ENCODE results near the gene LOXHD1. TPM values are rescaled to one million over a fixed set of nuclear protein-coding genes. Genes with fewer than 3 reads are reported as not detected.

Gene LOXHD1
- total and polyA plus RNA-seq, 2 experiments from 2014 or later: 0.21 TPM; not detected in 1

DNA sequence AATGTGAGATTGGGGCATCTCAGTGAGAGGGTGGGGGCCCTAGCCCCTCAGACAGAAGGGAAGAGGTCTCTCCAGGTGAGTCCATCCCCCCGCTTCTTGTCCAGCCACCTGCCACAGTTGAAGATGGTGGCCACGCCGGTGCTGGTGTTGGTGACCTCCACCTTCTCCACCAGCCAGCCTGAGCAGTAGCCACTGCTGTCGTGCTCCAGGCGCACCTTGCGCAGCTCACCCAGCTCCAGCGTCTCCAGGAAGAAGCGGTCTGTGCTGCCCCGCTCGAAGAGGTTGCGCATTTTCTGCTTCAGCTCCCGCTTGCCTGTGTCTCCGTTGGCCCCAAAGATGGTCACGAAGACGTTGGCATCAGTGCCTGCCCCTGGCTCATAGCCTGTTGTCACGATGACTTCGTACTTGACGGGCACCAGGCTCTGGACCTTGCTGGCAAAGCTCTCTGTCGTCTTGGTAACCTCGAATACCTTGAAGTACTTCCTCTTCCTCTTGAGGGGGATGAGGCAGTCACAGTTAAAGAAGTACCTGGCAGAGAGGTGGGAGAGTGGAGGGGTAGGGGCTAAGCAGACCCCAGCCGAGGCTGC lies 179.5 kb downstream of the LOXHD1 start:
- no peak for TF ChIP-seq CTCF (IDR thresholded peaks at IDR 0.05; ENCODE audit: low read depth, low read length)
- H3K4me1 ChIP-seq (ENCODE audit: low read depth): peaks cover 9% of the 10 kb centered on the region
- no peak for DNase-seq (ENCODE audit: low read depth in 1 of 2, low spot score in 1 of 2)
- no peak overlapping the region for H3K27ac ChIP-seq
- no peaks in the 10 kb centered on the region for H3K36me3 ChIP-seq
- H3K27me3 ChIP-seq: no peaks in the 10 kb centered on the region
- no peak overlapping the region for H3K4me3 ChIP-seq
- H3K9me3 ChIP-seq (ENCODE audit: low read depth): no peaks in the 10 kb centered on the region

DNA sequence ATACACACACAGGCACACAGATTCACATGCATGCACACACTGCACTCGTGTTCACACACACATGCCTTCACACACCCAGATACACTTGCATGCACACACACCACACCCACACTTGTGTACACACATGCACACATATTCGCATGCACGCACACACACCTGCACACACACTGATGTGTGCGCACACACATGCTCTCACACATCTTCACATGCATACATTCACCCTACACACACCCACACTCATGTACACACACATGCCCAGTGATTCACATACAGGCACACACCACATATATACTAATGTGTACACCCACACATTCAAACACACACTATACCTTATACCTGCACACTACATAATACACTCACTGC lies 181.6 kb downstream of the LOXHD1 start:
- DNase-seq (ENCODE audit: low read depth in 1 of 2, low spot score in 1 of 2): no peak
- TF ChIP-seq CTCF (IDR thresholded peaks at IDR 0.05; ENCODE audit: low read depth, low read length): no peak
- Histone ChIP-seq H3K4me3 (no peak overlapping the region), H3K9me3 (ENCODE audit: low read depth) (no peaks in the 10 kb centered on the region), H3K36me3 (no peaks in the 10 kb centered on the region), H3K4me1 (ENCODE audit: low read depth) (peaks cover 9% of the 10 kb centered on the region), H3K27ac (peak overlapping the region; percentile 8), H3K27me3 (no peaks in the 10 kb centered on the region)

- H3K4me1 ChIP-seq (ENCODE audit: low read depth): peaks cover 10% of the 10 kb centered on the region
- H3K36me3 ChIP-seq: no peaks in the 10 kb centered on the region
- H3K9me3 ChIP-seq (ENCODE audit: low read depth): no peaks in the 10 kb centered on the region
- H3K27me3 ChIP-seq: no peaks in the 10 kb centered on the region
- peak in 1 of 2 donors; percentile 23 for DNase-seq (ENCODE audit: low read depth in 1 of 2, low spot score in 1 of 2)
- peak overlapping the region; percentile 8 for H3K27ac ChIP-seq
- H3K4me3 ChIP-seq: no peak overlapping the region
- no peak for TF ChIP-seq CTCF (IDR thresholded peaks at IDR 0.05; ENCODE audit: low read depth, low read length)
Measured at GRCh38 chr18:46474487-46475389, 182.3 kb downstream of the LOXHD1 start.

DNA sequence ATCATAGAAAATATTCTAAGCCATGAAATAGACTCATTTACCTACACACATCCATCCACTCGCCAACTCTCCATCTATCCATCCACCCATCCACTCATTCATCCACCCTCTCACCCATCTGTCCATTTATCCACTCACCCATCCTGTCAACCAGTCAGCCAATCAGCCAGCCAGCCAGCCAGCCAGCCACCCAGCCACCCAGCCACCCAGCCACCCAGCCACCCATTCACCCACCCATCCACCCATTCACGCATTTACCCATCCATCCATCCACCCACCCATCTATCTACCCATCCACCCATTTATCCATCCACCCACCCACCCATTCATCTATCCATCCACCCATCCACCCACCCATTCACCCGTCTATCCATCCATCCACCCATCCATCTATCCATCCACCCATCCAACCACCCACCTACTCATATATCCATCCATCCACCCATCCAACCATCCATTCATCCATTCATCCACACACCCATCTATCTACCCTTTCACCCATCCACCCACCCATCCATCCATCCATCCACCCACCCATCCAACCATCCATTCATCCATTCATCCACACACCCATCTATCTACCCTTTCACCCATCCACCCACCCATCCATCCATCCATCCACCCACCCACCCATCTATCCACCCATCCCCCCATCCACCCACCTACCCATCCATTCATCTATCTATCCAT lies 185.1 kb downstream of the LOXHD1 start:
- H3K27ac ChIP-seq: no peak overlapping the region
- no peaks in the 10 kb centered on the region for H3K36me3 ChIP-seq
- no peak for DNase-seq (ENCODE audit: low read depth in 1 of 2, low spot score in 1 of 2)
- H3K27me3 ChIP-seq: no peaks in the 10 kb centered on the region
- no peak for TF ChIP-seq CTCF (IDR thresholded peaks at IDR 0.05; ENCODE audit: low read depth, low read length)
- no peaks in the 10 kb centered on the region for H3K9me3 ChIP-seq (ENCODE audit: low read depth)
- no peak overlapping the region for H3K4me3 ChIP-seq
- H3K4me1 ChIP-seq (ENCODE audit: low read depth): peaks cover 17% of the 10 kb centered on the region

GRCh38 chr18:46470714-46471113 lies 186.3 kb downstream of the LOXHD1 start:
- H3K27me3 ChIP-seq: no peaks in the 10 kb centered on the region
- peaks cover 14% of the 10 kb centered on the region for H3K4me1 ChIP-seq (ENCODE audit: low read depth)
- no peak overlapping the region for H3K27ac ChIP-seq
- no peaks in the 10 kb centered on the region for H3K36me3 ChIP-seq
- no peak for TF ChIP-seq CTCF (IDR thresholded peaks at IDR 0.05; ENCODE audit: low read depth, low read length)
- H3K9me3 ChIP-seq (ENCODE audit: low read depth): no peaks in the 10 kb centered on the region
- no peak for DNase-seq (ENCODE audit: low read depth in 1 of 2, low spot score in 1 of 2)
- H3K4me3 ChIP-seq: no peak overlapping the region
